HG02610 (cell line): Measurements from ENCODE around the gene DLG2.
"Not testable (repeated sequence)": the region's sequence is repeated elsewhere in the genome, so short reads cannot be mapped to it uniquely, and the experiment has no call there.

Experiments
- ATAC-seq: cut with Tn5 transposase; IDR thresholded peaks from one replicate; pipeline ENCODE4 v1.9.1; 2021; ENCODE audit warnings: mild to moderate bottlenecking, moderate library complexity; ENCODE audit not compliant: unreplicated experiment

DLG2 gene

DNA sequence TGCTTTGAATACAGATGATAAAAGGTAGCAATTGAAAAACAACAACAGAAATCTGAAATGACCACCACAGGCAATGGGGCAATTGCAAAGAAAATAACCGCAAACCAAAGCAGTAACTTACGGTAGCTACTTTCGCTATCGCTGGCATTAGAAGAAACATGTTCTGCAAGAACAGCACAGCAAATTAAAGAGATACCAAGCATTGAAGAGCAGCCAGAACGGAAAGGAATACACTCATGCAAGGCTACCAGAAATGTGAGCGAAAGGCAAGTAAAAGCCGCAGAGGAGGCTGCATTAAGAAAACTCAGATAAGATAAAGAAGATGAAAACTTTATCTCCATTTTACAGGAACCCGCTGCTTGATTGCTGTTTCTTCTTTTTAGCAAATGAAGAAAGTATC is 2146.9 kb downstream of the DLG2 start:
- ATAC-seq: no peak

DNA sequence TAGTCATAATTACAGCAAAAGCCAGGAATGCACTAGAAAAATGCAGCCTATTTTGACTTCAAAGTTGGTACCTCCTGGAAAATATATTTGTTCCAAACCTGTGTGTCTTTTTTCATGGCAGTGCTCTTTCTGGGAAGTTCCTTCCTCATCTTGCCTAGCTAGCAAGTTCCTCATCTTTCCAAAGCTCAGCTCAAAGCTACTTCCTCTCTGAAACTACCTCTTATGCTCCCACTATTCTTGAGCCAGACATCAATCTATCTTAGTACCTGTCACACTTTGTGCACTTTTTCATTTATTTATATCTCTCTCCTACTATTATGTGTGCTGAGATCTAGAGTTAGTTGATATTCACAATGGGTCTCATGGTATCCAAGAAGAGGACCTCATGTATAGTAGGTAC is 2149.4 kb downstream of the DLG2 start:
- ATAC-seq: no peak

DNA sequence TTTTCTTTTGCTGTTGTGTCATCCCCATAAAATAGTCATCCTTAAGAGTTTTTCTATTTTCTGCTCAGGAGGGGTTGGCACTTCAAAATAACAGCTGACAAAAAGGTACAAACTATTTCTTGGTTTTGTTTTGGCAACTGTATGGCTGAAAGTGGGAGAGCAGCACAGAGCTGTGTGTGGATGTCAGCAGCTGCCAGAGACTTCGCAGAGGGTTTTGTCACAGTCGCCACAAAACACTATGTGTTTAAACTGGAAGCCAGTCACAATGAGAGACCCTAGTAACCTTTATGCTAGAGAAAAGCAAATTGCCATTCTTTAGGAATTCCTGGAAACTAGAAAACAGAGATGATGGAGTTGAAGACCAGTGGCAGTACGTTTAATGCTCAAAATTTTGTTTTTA is 2151.4 kb downstream of the DLG2 start:
- no peak for ATAC-seq

DNA sequence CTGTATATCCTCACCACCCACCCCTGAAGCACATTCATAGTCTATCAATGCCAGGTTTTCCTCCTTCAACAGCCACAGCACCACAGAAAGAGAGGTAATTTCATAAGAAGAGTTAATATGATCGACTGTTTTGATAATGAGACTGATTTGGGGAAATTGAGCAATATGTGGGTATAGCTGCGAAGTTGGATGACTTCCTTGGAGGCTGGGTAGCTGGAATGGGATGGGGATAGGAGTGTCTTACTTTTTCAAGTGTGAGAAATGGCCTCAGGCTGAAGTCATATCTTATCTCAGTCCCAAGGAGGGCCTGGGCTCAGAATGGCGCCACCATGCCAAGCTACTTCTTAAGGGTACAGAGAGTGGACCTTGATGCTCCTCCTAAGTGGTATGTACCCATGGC is 2153.4 kb downstream of the DLG2 start:
- ATAC-seq: no peak

DNA sequence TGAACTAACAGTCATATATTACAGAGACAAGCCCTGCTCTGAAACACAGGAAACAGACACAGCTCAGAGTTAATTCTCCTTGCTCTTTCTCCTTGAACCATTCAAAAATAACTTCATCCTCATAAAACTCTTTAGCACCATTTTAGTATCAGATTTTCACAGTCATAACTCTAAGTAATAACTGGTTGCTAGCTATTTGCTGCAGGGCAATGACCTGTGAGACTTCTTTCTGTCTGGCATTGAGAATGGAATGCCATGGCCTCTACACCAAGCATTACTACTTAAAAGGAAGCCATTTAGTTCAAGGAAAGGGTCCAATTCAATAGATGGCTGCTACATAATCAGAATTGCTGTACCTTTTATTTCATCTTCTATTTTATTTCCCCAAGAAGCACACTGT is 2154.3 kb downstream of the DLG2 start:
- ATAC-seq: no peak

DNA sequence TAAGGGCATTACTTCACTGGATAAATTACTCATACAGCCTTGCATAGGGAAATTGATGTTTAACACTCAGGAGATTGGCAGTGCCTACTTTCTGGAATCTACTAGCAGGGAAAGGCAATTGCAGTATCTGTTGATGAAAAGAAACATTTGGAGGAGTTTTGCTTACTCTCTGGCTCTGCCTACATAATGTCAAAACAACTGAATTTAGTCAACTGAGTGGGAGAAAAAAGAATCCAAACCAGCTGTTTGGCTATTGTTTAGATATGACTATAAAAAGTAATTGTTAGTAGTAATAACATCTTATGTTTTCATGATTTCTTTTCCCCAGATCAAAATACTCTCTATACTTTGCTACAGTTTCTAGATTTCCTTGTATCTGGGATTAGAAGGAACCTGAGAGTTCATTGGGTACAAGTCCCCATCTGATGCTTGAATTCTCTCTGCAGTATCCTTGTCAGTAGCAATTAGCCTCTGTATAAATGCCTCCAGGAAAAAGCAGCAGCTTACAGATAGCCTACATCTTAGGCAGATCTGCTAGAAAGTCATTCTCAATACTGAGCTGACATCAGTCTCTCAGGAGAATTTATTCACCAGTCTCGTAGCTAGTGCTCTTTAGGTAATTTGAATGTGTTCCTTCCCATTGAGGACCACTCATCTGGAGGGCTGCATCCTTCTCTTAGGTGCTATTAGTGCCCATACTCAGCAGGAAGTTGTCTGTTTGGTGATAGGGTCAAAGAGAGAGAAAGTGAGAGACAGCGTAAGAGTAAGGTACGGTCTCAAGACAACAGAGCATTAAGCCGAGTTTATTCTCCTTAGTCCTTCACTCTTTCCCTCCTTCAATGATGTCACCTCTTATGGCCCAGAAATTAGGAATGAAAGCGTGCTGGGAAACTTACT is 2155.1 kb downstream of the DLG2 start:
- ATAC-seq: no peak

DNA sequence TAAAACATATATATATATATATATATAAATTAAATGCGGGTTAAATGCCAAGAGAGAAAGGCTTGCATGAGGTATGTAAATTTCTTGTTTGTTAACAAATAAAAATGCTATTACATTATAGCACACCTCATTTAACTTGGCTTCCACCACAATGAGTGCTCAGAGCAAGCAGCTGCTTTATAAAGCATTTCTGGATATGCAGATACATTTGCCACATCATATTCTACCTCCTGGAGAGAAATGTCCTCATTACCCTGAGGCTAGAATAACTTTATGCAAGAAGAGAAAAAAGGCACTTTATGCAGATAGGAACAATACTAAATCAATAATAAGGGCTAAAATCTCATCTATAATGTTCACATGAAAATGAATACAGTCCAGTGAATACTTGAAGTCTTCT is 2159.3 kb downstream of the DLG2 start:
- no peak for ATAC-seq

DNA sequence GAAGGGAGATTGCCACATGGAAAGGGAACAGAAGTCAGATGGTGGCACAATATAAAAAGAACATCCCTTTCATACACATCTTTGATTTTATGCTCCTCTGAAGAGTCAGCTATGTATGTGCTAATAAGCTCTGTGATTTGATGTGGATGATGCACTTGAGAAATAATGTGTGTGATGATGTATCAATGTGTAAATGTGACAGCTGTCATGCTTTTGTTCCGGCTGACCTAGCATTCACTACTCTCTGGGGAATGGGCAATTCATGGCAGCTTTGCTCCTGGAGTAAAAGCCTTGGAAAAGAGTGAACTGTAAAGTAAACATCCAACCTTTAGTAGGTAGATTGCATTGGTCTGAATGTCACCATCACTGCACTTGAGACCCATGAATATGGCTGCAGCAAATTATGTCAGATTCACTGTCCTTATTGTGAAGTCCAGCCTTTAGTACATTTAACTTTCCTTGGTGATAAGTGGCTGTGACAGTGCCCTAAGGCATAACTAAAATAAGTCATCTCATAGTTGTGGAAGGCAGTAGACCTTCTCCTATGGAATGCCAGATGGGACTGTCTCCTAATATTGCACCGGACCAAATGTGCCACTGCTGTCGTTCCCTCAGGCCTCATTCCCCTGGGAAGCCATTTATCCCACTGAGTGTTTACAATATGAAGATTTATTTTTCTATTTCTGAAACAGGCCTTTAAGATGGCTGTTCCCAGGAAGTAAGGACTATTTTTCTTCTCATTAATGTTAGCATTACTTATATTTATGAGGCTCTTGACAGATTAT is 2162.8 kb downstream of the DLG2 start:
- ATAC-seq: no peak

DNA sequence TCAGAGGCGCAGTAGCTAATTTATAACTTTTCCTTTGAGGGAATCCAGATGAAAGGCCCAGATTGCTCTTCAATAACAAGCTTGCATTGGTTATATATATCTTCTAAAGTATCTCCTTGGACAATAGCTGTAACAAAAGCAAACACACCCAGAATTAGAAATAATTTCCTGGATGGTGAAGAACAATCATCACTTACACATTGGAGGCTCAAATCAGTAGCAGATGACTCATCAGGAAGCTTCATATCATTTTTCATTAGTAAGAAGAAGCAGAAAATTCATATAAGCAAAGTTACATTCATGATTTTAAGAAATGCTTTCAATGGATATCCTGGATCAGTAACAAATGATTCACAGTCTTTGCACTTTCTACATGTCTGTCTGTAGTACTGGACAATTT is 2167.3 kb downstream of the DLG2 start:
- ATAC-seq: no peak

DNA sequence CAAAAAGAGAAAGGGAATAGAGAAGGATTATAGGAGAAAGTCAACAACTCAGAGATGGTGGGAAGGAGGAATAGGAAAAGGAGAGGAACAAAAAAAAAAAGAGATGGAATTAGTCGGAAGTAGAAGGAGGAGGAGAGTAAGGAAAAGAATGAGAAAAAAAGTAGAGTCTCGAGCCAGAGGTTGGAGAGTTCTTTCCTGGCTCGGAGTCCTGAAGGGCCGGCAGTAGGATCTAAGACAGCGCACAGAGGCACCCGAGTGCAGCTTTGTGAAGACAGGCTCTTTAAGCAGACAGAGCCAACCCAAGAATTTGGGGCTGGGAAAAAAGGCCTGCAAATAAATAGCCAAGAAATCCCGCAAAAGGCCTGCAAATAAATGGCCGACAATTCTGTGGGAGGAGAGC is 2170.6 kb downstream of the DLG2 start:
- ATAC-seq: no peak

DNA sequence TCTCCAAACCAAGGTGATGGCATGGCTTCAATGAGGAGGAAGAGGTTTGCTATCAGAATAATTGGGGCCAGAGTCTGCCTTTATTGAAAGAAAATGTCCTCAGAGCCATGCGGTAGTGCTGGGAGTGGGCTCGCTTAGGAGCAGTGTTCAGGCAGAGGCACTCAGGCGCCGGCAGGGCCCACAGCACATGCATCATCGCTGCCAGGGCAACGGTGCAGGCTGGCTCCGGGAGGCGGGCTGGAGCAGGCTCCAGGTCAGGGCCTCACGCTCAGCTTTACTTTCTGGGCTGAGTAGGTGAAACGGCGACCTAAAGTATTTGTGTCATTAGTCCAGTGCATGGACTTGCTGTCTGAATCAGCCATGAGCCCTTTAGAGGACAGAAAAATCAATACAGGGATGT is 2171.1 kb downstream of the DLG2 start:
- ATAC-seq: no peak

DNA sequence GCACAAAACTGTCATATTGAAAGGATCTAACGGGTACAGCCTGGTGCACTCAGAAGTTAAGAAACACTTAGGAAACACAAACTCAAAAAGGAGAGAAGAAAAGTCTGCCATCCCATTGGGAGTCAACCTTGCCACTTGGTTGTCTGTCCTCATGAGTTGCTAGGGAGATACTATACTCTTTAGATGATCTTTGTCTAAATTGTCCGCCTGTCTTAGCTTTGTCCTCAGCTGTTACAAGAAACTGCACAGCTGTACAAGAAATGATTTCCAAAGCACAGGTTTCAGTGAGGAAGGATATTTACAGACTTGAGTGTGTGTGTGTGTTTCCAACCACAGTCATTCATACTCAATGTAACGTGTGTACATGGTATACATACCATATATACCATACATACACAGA is 2171.8 kb downstream of the DLG2 start:
- ATAC-seq: no peak

DNA sequence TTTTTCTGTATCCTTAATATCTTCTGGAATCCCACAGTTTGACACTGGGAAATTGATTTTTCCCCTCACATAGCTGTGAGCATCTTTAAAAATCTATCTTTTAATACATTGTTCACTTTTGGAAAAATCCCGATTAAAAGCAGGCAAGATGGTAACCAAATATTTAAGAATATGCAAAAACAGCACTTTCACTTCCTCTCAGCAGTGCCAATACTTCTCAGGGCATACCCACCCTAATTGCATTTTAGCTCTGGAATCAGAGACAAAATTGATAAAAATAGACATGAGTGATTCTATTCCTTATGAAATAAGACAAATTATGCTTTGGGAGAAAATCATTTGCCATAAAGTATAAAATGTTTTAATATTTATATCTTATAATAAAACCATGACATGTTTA is 2172.5 kb downstream of the DLG2 start:
- no peak for ATAC-seq

DNA sequence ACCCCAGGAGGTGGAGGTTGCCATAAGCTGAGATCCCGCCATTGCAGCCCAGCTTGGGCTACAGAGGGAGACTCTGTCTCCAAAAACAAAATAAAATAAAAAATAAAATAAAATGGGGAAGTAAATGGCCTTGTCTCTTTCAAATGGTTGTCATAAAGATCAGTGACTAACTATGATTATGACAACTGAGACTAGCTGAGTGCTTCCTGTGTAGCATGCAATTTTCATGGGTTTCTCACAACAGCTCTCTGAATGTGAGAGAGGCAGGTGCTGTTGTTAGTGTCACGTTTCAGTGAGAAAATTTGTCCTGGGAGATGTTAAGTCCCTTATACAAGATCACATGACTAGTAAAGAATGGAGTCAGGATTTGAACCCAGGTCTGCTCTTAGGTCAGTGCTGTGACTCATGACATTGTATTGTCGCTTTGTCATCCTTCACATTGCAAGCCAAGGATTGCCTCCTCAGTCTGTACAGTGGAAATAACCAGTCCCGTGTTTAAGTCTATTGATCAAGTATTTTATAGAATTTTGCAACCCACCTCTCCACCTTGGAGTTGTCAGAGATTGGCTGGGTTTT is 2177.7 kb downstream of the DLG2 start:
- no peak for ATAC-seq

DNA sequence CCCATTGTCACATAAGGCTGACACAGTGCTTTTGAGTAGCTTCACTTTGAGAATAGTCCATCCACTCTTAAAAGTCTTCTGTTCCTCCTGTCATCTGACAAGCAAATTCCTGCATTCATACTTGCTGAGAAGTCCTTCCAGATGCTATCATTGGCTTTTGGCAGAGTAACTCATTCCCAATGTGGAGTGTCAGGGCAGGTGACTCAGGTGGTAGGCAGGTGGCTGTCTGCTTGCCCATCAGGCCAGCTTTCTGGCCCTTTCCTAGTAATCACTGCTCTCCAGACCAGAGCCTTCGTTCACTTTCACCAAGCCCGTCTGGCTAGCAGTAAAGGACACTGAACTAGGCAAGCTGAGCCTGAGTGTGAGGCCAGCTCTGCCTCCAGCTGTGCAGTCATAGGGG is 2178.5 kb downstream of the DLG2 start:
- no peak for ATAC-seq

DNA sequence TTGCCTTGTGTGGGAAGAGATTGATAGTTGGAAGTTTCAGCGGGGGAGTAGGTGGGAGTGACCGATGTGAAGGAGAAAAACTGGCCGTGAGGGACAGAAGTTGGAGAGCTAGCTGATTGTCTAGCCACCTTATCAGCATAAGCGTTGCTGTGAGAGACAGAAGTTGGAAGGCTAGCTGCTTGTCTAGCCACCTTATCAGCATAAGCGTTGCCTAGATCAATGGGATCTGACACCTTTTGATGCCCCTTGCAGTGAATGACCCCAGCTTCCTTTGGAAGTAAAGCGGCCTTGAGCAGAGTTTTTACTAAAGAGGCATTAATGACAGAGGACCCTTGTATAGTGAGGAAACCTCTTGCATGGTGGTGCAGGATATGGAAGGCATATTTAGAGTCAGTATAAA is 2183.3 kb downstream of the DLG2 start:
- not testable (repeated sequence) for ATAC-seq

DNA sequence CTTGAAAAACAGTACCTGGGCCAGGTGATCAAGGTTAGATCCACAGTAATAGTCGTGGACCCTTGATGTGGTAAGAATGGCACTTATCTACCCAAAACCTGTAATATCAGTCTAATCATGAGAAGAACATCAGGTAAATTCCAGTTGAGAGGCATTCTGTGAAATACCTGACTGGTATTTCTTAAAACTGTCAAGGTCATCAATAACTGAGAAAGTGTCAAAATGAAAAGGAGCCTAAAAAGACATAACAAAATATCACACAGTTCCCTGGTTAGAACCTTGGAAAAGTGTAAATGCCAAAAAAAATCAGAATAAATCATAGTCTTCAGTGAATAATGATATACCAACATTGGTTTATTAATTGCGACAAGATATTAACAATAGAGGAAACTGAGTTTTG is 2185.5 kb downstream of the DLG2 start:
- no peak for ATAC-seq

DNA sequence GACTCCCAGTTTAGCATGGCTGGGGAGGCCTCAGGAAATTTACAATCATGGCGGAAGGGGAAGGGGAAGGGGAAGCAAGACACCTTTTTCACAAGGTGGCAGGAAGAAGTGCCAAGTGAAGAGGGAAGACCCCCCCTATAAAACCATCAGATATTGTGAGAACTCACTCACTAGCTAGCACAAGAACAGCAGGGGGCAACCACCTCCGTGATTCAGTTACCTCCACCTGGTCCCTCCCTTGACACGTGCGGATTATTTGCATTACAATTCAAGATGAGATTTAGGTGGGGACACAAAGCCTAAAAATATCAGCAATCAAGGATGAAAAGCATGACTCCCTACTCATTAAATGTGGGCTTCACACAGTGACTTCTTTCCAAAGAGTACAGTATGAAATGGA is 2186.0 kb downstream of the DLG2 start:
- no peak for ATAC-seq

DNA sequence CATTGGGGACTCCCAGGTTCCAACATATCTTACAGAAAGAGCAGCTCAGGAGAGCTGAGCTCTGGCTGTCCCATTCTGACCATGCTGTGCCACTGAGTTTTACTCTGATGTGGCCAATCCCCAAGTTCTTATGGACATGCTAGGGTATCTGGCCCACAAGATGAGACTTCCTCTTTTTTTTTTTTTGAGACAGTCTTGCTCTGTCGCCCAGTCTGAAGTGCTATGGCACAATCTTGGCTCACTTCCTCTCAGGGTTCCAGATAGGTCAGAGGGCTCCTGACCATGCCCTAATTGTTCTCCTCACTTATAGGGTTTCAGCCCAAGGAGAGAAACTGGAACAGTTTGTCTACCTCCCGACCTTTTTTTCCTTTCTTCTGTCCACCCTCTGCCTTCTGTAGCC is 2188.7 kb downstream of the DLG2 start:
- ATAC-seq: no peak

DNA sequence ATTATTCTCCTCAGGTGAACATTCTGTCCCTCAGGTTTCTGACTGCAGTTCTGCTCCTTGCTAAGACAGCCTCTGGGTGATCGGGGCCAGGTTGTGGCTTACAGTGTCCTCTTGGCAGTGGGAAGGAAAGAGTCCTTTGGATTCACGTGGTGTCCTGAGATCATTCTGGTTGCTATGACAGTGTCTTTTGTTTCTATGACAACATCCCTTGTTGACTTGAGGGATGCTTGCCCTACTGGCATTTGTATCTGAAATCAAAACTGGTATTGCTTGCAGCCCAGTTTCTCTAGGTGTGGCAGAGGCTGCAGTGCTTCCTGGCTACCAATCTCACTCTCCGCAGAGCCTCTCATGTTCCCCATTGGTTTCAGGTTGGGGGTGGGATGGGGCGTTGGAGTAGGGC is 2189.2 kb downstream of the DLG2 start:
- no peak for ATAC-seq

DNA sequence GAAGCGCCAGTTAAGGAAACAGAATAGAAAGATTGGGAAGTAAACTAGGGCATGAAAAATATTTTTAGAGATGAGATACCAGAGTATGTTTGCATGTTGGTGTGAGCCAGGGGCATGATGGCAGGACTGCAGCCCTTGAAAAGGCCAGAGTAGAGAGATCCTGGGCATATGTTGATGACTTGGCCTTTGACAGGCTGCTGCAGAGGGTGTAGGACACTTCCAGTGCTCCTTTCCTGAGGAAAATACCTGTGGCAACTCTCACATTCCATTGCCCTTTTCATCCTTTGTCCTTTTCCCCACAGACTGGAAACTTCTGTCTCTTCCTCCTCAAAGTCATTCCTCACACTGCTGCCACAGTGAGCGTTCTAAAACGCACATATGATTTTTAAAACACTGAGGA is 2190.3 kb downstream of the DLG2 start:
- ATAC-seq: no peak

DNA sequence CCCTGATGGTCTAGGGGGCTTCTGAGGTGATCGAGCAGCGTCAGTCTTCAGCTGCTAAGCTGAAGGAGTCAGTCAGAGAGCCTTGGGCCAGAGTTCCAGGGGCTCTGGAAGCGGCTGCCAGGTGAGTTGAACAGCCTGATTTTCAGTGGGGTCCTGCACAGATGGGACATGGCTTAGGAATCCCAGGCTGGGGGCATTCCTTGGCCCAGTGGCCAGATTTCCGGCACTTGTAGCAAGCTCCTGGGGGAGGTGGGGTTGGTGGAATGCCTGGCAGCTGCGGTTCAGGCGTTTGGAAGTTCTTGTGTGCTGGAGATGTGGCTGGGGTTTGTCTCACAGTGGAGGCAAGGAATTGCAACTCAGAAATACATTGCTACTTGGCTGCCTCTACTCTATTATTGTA is 2192.3 kb downstream of the DLG2 start:
- not testable (repeated sequence) for ATAC-seq
